Fibroblast of pulmonary artery (primary cell): Measurements from ENCODE around the gene COL12A1.

Experiments
- DNase-seq: peaks from one replicate; pipeline ENCODE4 v3.0.0-alpha.2; 2010; ENCODE audit warnings: low read depth
- H3K4me3 ChIP-seq: replicated peaks from 2 replicates; pipeline ENCODE4 v1.5.1; 2011; ENCODE audit warnings: low read depth, mild to moderate bottlenecking, control low read depth, low read length, moderate library complexity
- CTCF ChIP-seq: IDR thresholded peaks from 2 replicates; pipeline ENCODE4 v1.5.1; 2011; ENCODE audit warnings: mild to moderate bottlenecking, control low read depth, low read length, inconsistent platforms; ENCODE audit errors: missing control alignments

Gene COL12A1

GRCh38 chr6:75128878-75129570, 76.8 kb downstream of the COL12A1 start:
- no peak overlapping the region for H3K4me3 ChIP-seq
- DNase-seq, result peak; percentile 22
- no peak for TF ChIP-seq CTCF

- no peak for TF ChIP-seq CTCF
- H3K4me3 ChIP-seq, result no peak overlapping the region
- no peak for DNase-seq
Measured at GRCh38 chr6:75126518-75126917, 79.3 kb downstream of the COL12A1 start.

- H3K4me3 ChIP-seq, result no peak overlapping the region
- peak; percentile 10 for DNase-seq
- TF ChIP-seq CTCF, result no peak
Measured at GRCh38 chr6:75124983-75125382, 80.9 kb downstream of the COL12A1 start.

- no peak overlapping the region for H3K4me3 ChIP-seq
- no peak for TF ChIP-seq CTCF
- no peak for DNase-seq
Measured at GRCh38 chr6:75124085-75124484, 81.8 kb downstream of the COL12A1 start.

- TF ChIP-seq CTCF, result no peak
- DNase-seq, result no peak
- H3K4me3 ChIP-seq, result no peak overlapping the region
Measured at GRCh38 chr6:75118925-75119515, 86.8 kb downstream of the COL12A1 start.

- no peak overlapping the region for H3K4me3 ChIP-seq
- TF ChIP-seq CTCF, result no peak
- DNase-seq, result peak; percentile 7
Measured at GRCh38 chr6:75117701-75118100, 88.2 kb downstream of the COL12A1 start.

GRCh38 chr6:75116946-75117345, 88.9 kb downstream of the COL12A1 start:
- DNase-seq, result peak; percentile 7
- H3K4me3 ChIP-seq, result no peak overlapping the region
- TF ChIP-seq CTCF, result no peak
